Renal cortex interstitium (tissue), 11 donors: ENCODE data around the gene TXNRD2. TPM values are rescaled to one million over a fixed set of nuclear protein-coding genes. Genes with fewer than 3 reads are reported as not detected.
"Not testable (repeated sequence)": the region's sequence is repeated elsewhere in the genome, so short reads cannot be mapped to it uniquely, and the experiment has no call there.

Source experiments
- DNase-seq, 11 donors: peaks; one replicate each; pipeline ENCODE4 v3.0.0-alpha.2; 2013; ENCODE audit warnings: low read depth in 9 of 11, low spot score in 4 of 11; ENCODE audit errors: extremely low read depth in 1 of 11
- polyA plus RNA-seq, 3 donors: library from polyadenylated mRNA; unstranded; fragments of 120-200 nt; gene quantifications; one replicate each; pipeline ENCODE4 v1.2.1, GENCODE V29; 2013; ENCODE audit not compliant: insufficient read length in 3 of 3

TXNRD2 gene
- polyA plus RNA-seq, 3 donors: 22.0 to 32.1 (median 28.2) TPM

GRCh38 chr22:19885841-19886592 is 55.6 kb downstream of the TXNRD2 start:
- no peak for DNase-seq

GRCh38 chr22:19884954-19885751 is 56.5 kb downstream of the TXNRD2 start:
- DNase-seq: no peak

GRCh38 chr22:19884161-19884953 is 57.3 kb downstream of the TXNRD2 start:
- no peak for DNase-seq

- DNase-seq: not testable (repeated sequence)
Measured at GRCh38 chr22:19883446-19883845, 58.2 kb downstream of the TXNRD2 start.

- no peak for DNase-seq
Measured at GRCh38 chr22:19882446-19883381, 58.9 kb downstream of the TXNRD2 start.

- DNase-seq: peak in 8 of 11 donors; percentile 42 to 84 (median 72)
Measured at GRCh38 chr22:19880786-19881569, 60.6 kb downstream of the TXNRD2 start.

- no peak for DNase-seq
Measured at GRCh38 chr22:19879992-19880785, 61.4 kb downstream of the TXNRD2 start.

GRCh38 chr22:19879643-19879991 is 62.0 kb downstream of the TXNRD2 start:
- DNase-seq: no peak

GRCh38 chr22:19879246-19879570 is 62.4 kb downstream of the TXNRD2 start:
- DNase-seq: no peak

GRCh38 chr22:19878461-19879245 is 63.0 kb downstream of the TXNRD2 start:
- DNase-seq: no peak

- DNase-seq: no peak
Measured at GRCh38 chr22:19877626-19878339, 63.8 kb downstream of the TXNRD2 start.

- no peak for DNase-seq
Measured at GRCh38 chr22:19876941-19877625, 64.5 kb downstream of the TXNRD2 start.

- no peak for DNase-seq
Measured at GRCh38 chr22:19876314-19876940, 65.2 kb downstream of the TXNRD2 start.

GRCh38 chr22:19875531-19876313 is 65.9 kb downstream of the TXNRD2 start:
- DNase-seq: no peak
